Measurements from ENCODE around the gene ATP1B4.

Gene ATP1B4

GRCh38 chrX:120428309-120428708 is 66.4 kb downstream of the ATP1B4 start:
- no peak overlapping the region for H3K27ac ChIP-seq (ENCODE audit: low read depth, low read length, severe bottlenecking)
- no peaks in the 10 kb centered on the region for H3K36me3 ChIP-seq (ENCODE audit: control insufficient read depth, insufficient read depth, low read length)
- no peaks in the 10 kb centered on the region for H3K9me3 ChIP-seq (ENCODE audit: control insufficient read depth, low read length)
- WGBS, 2 experiments (ENCODE audit: insufficient coverage in 2 of 2): no CpG with 5 or more reads among the region's 2 CpGs
- no peaks in the 10 kb centered on the region for H3K4me1 ChIP-seq (ENCODE audit: control insufficient read depth, insufficient read depth, low read length, poor library complexity, severe bottlenecking)
- no peak overlapping the region for H3K4me3 ChIP-seq (ENCODE audit: extremely low read depth, insufficient read depth, low read length, poor library complexity, severe bottlenecking)

GRCh38 chrX:120429776-120430540 is 68.1 kb downstream of the ATP1B4 start:
- WGBS, 2 experiments (ENCODE audit: insufficient coverage in 2 of 2): no CpG with 5 or more reads among the region's 2 CpGs
- Histone ChIP-seq H3K27ac (ENCODE audit: low read depth, low read length, severe bottlenecking) (no peak overlapping the region), H3K4me3 (ENCODE audit: extremely low read depth, insufficient read depth, low read length, poor library complexity, severe bottlenecking) (no peak overlapping the region), H3K36me3 (ENCODE audit: control insufficient read depth, insufficient read depth, low read length) (no peaks in the 10 kb centered on the region), H3K4me1 (ENCODE audit: control insufficient read depth, insufficient read depth, low read length, poor library complexity, severe bottlenecking) (no peaks in the 10 kb centered on the region), H3K9me3 (ENCODE audit: control insufficient read depth, low read length) (no peaks in the 10 kb centered on the region)

Measured in mesodermal cell (in vitro differentiated cells).